ENCODE measurements around the gene KCNJ12.
A peak's percentile ranks its signal among the peaks of the same experiment; 100 is the strongest.

The KCNJ12 gene

GRCh38 chr17:21388944-21389343 is 12.8 kb downstream of the KCNJ12 start:
- TF ChIP-seq ZNF148 (tag by site-specific recombination; IDR thresholded peaks at IDR 0.05; ENCODE audit: borderline replicate concordance), result no peak
- TF ChIP-seq ZNF768 (tag by site-specific recombination; IDR thresholded peaks at IDR 0.05), result peak; percentile 44; the same call in 1 of the 2 replicates
- POLR2A ChIA-PET, result no interaction called here
- Histone ChIP-seq H3K9me3 (ENCODE audit: control insufficient read depth, insufficient read depth, low read depth, low read length) (no peaks in the 10 kb centered on the region), H3K4me3 (ENCODE audit: low read depth, low read length) (no peak overlapping the region), H3K36me3 (ENCODE audit: control insufficient read depth in 2 of 2, insufficient read depth in 1 of 2, low read length in 2 of 2) (no peaks in the 10 kb centered on the region), H3K4me1 (ENCODE audit: control insufficient read depth, insufficient read depth, low read length) (no peaks in the 10 kb centered on the region), H3K27ac (ENCODE audit: extremely low read depth, low read depth, low read length) (no peak overlapping the region)
- CTCF ChIA-PET, result interaction anchor here (1.1 kb wide), 1 partner anchor 10 kb away, joined by 3 read pairs; no protein-coding TSS in a partner anchor

- no peak for TF ChIP-seq SCRT2 (tag by site-specific recombination; IDR thresholded peaks at IDR 0.05)
- no peak for TF ChIP-seq ZNF175 (tag by site-specific recombination; IDR thresholded peaks at IDR 0.05)
- TF ChIP-seq EGR2 (tag by site-specific recombination; IDR thresholded peaks at IDR 0.05; ENCODE audit: low read depth), result no peak
- TF ChIP-seq YY1 (tag by site-specific recombination; IDR thresholded peaks at IDR 0.05), result no peak
- no peak for TF ChIP-seq ZNF202 (tag by site-specific recombination; IDR thresholded peaks at IDR 0.05; ENCODE audit: borderline replicate concordance)
- no peak for TF ChIP-seq YY2 (tag by site-specific recombination; IDR thresholded peaks at IDR 0.05)
- TF ChIP-seq SP3 (tag by site-specific recombination; IDR thresholded peaks at IDR 0.05), result no peak
- TF ChIP-seq ZNF239 (tag by site-specific recombination; IDR thresholded peaks at IDR 0.05), result no peak
- POLR2A ChIA-PET, result no interaction called here
- H3K36me3 ChIP-seq (ENCODE audit: control insufficient read depth in 2 of 2, insufficient read depth in 1 of 2, low read length in 2 of 2), result no peaks in the 10 kb centered on the region
- H3K27ac ChIP-seq (ENCODE audit: extremely low read depth, low read depth, low read length), result no peak overlapping the region
- CTCF ChIA-PET, result no interaction called here
- H3K9me3 ChIP-seq (ENCODE audit: control insufficient read depth, insufficient read depth, low read depth, low read length), result no peaks in the 10 kb centered on the region
- H3K4me3 ChIP-seq (ENCODE audit: low read depth, low read length), result no peak overlapping the region
- H3K4me1 ChIP-seq (ENCODE audit: control insufficient read depth, insufficient read depth, low read length), result no peaks in the 10 kb centered on the region
Observed at GRCh38 chr17:21389394-21389793, 13.2 kb downstream of the KCNJ12 start.

GRCh38 chr17:21390294-21390693 is 14.1 kb downstream of the KCNJ12 start:
- Histone ChIP-seq H3K9me3 (ENCODE audit: control insufficient read depth, insufficient read depth, low read depth, low read length) (no peaks in the 10 kb centered on the region), H3K36me3 (ENCODE audit: control insufficient read depth in 2 of 2, insufficient read depth in 1 of 2, low read length in 2 of 2) (no peaks in the 10 kb centered on the region), H3K4me1 (ENCODE audit: control insufficient read depth, insufficient read depth, low read length) (no peaks in the 10 kb centered on the region), H3K27ac (ENCODE audit: extremely low read depth, low read depth, low read length) (no peak overlapping the region), H3K4me3 (ENCODE audit: low read depth, low read length) (no peak overlapping the region)
- ChIA-PET CTCF (no interaction called here), POLR2A (interaction anchor here (0.7 kb wide), 1 partner anchor 16 kb away, joined by 3 read pairs; no protein-coding TSS in a partner anchor)
- TF ChIP-seq ZNF114 (tag by site-specific recombination; IDR thresholded peaks at IDR 0.05) (no peak), ZNF404 (tag by site-specific recombination; IDR thresholded peaks at IDR 0.05) (no peak), PATZ1 (tag by site-specific recombination; IDR thresholded peaks at IDR 0.05) (no peak), ZNF391 (tag by site-specific recombination; IDR thresholded peaks at IDR 0.05; ENCODE audit: borderline replicate concordance, low read depth) (no peak), ZNF366 (tag by site-specific recombination; conservative IDR thresholded peaks at IDR 0.05) (no peak), ZSCAN18 (tag by site-specific recombination; IDR thresholded peaks at IDR 0.05) (no peak), HOXA7 (CRISPR knock-in tag; IDR thresholded peaks at IDR 0.05; ENCODE audit: borderline replicate concordance) (no peak), ZNF704 (tag by site-specific recombination; IDR thresholded peaks at IDR 0.05) (no peak), ZBTB7A (tag by site-specific recombination; IDR thresholded peaks at IDR 0.05; ENCODE audit: low read depth) (no peak), ZBTB11 (tag by site-specific recombination; conservative IDR thresholded peaks at IDR 0.05; ENCODE audit: low read depth) (no peak), ZNF23 (tag by site-specific recombination; IDR thresholded peaks at IDR 0.05; ENCODE audit: borderline replicate concordance) (no peak), ZFP3 (tag by site-specific recombination; IDR thresholded peaks at IDR 0.05; ENCODE audit: low read depth) (no peak)
